ENCODE results near the gene SAV1.
A peak's percentile ranks its signal among the peaks of the same experiment; 100 is the strongest.
"Not testable (repeated sequence)": the region's sequence is repeated elsewhere in the genome, so short reads cannot be mapped to it uniquely, and the experiment has no call there.

The SAV1 gene

DNA sequence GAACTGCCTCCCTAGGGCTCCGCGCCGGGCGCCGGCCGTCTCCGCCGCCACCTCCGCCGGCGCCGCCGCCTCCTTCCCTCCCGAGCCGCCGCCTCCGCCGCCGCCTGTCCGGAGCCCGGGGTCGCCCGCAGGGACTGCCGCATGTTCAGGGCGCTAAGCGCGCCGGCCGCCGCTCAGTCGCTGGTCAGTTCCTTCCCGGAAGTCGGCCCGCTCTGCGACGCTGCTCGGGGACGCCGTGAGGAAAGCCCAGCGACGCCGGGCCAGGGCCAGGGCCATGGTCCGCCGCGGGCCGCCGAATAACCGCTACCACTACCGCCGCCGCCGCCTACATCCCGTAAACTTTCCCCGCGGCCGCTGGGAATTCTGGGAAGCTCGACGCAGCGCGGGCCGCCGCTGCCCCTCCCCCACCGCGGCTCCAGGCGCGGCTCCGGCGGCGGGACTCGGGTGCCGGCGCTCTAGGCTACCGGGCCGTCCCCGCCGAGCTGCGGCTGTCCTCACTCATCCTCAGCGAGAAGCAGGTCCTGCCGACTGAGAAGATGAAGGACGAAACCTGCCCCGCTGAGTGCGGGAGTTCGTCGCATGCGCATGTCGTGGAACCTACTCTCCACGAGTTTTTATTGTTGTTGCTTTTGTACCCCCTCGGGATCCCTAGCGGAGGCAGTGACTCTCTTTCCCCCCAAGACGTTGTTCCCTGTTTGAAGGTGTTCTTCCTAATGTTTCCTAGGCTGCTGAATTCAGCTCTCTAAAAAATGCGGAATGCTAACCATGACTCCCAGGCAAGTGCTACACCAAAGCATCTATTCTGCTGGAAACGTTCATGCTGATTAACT lies at the start of gene SAV1:
Gene SAV1 (minus strand): TSS at position 311 of the 830 bp plus-strand sequence. CDS start 339 bp downstream, outside the sequence.
- DNase-seq = peak; percentile 87

- DNase-seq = no peak
Observed at GRCh38 chr14:50717811-50718210, 49.7 kb upstream of the SAV1 start.

DNA sequence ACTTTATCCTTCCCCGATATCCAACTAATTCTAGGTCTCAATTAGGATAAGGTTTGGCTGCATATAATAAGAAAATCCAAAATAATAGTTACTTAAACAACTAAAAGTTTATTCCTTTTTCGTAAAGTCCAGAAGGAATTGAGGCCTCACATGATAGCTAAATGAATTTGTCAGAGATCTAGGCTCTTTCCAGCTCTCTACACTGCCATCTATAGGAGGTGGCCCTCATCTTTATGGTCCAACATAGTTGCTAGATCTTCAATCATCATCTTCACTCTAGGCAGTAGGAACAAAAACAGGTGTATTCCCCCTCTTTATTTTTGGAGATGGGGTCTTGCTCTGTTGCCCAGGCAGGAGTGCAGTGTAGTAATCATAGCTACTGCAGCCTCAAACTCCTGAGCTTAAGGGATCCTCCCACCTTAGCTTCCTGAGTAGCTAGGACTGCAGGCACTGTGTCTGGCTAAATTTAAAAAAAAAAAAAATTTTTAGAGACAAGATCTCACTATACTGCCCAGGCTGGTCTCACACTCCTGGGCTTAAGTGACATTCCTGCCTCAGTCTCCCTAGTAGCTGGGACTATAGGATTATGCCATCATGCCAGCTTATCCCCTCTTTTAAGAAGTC lies 46.5 kb upstream of the SAV1 start:
- peak; percentile 50 for DNase-seq

DNA sequence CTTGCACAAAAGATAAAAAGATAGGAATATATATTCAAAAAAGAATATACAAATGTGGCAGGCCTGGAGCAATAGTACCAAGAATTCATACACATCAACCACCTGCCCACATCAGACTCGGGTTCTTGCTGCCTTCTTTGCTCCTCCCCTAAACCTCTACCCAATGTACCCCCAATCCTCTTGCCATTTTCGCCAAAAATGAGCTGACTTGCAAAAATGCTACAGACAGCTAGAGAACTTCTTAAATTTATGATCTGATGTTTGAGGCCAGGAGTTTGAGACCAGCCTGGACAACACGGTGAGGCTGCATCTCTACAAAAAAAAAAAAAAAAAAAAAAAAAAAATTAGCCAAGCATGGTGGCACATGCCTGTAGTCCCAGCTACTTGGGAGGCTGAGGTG lies 42.9 kb upstream of the SAV1 start:
- no peak for DNase-seq

GRCh38 chr14:50705026-50705593 lies 37.0 kb upstream of the SAV1 start:
- DNase-seq = no peak

GRCh38 chr14:50704454-50705010 lies 36.4 kb upstream of the SAV1 start:
- DNase-seq = no peak

- DNase-seq = no peak
Observed at GRCh38 chr14:50697659-50698290, 29.7 kb upstream of the SAV1 start.

DNA sequence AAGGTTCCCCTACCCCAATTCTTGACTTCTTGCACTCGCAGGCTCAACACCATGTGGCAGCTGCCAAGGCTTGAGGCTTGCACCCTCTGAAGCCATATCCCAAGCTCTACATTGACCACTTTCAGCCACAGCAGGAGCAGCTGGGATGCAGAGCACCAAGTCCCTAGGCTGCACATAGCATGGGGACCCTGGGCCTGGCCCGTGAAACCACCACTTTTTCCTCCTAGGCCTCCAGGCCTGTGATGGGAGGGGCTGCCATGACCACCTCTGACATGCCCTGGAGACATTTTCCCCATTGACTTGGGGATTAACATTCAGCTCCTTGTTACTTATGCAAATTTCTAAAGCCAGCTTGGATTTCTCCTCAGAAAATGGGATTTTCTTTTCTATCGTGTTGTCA lies 26.2 kb upstream of the SAV1 start:
- not testable (repeated sequence) for DNase-seq

DNA sequence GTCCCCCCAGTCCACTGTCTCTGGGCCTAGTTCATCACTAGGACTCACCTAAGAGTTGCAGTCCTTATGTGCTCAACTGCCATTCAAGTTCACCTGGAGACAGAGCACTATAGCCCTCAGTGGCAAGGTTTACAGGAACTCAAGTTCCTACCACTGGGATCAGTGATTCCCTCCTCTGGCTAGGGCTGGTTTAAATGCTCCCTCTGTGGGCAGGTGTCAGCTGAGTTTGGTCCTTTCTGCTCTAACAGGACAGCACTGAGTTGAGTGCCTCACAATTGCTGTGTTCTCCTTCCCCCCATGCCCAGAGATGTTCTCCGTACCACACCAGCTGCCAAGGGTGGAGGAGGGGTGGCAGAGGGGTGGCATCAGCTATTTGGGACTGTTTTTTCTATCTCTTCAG lies 20.8 kb upstream of the SAV1 start:
- no peak for DNase-seq

- DNase-seq = no peak
Observed at GRCh38 chr14:50679674-50680073, 11.6 kb upstream of the SAV1 start.

- DNase-seq = no peak
Observed at GRCh38 chr14:50678163-50678562, 10.1 kb upstream of the SAV1 start.

GRCh38 chr14:50677527-50678063 lies 9.5 kb upstream of the SAV1 start:
- no peak for DNase-seq

- no peak for DNase-seq
Observed at GRCh38 chr14:50676814-50677516, 8.9 kb upstream of the SAV1 start.

- no peak for DNase-seq
Observed at GRCh38 chr14:50675597-50675996, 7.5 kb upstream of the SAV1 start.

GRCh38 chr14:50670866-50671256 lies 2.8 kb upstream of the SAV1 start:
- DNase-seq = no peak

DNA sequence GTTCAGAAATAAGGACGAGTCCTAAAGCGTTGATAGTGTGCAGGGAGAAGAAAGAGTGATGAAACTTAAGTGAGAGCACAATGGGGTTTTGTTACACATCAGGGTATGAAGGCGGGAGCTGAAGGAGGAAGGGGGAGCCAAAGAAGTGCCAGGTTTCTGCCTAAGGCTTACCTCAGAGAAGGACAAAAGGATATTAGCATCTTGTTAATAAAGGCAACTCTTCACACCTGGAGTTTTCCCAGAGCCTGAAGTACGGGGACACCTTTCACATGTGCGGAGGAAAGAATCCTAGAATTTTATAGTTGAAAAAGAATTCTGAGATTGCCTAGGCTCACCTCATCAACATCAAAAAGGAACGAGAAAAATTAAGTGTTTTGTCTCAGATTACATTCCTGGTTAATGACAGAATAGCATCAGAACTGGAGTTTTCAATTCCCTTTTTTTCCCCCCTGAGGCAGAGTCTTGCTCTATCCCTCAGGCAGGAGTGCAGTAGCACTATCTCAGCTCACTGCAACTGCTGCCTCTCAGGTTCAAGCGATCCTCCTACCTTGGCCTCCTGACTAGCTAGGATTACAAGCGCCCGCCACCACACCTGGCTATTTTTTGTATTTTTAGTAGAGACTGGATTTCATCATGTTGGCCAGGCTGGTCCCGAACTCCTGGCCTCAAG lies 2.2 kb upstream of the SAV1 start:
- no peak for DNase-seq

- DNase-seq = no peak
Observed at GRCh38 chr14:50669441-50669986, 1.4 kb upstream of the SAV1 start.

- no peak for DNase-seq
Observed at GRCh38 chr14:50668826-50669143, 679 bp upstream of the SAV1 start.

DNA sequence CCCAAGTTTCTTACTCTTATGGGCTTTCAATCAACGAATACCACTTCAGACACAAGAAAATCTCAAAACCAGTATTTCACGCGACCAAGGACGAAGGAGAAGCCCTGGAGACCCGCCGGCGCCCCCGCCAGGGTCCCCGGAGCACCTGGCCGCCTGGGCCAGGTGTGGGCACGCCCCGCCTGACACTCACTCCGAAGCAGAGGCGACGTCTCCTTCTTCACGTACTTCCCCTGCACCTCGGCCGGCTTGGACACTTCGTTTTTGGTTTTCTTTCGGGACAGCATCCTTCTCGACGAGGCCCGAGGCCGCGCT lies 466 bp downstream of the SAV1 start:
- DNase-seq = no peak

- peak; percentile 55 for DNase-seq
Observed at GRCh38 chr14:50666772-50667683, 1.1 kb downstream of the SAV1 start.

DNA sequence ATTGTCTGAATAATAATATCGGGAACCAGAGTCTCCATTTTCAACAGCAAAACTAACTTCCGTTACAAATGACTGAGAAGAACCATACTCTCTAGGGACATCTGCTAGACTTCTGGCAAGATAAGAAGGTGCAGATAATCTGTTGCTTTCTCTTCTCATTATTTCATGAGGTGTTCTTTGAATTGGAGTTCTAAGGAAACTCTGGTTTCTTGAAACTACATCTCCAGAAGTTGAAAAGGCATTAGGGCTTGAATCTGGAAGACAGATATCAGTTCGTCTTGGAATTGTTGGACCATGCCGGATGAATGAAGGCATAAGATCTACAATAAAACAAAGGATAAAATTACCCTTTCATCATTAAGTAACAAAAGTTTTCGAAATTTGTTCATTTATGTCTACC lies 2.8 kb downstream of the SAV1 start:
- not testable (repeated sequence) for DNase-seq
